A549 (cell line): ENCODE data around the gene ARMH3. TPM values are rescaled to one million over a fixed set of nuclear protein-coding genes. Genes with fewer than 3 reads are reported as not detected.

Experiments
- ATAC-seq, 2 experiments: fragments of 200-7000 bp in 1 of 2; fragments of >200 bp in 1 of 2; cut with Nextera tagmentation in 1 of 2; cut with Tn5 transposase in 1 of 2; 3 replicates each; pipeline versions ENCODE4 v1.8.0 to v1.9.1; 2018 to 2020; ENCODE audit warnings: mild to moderate bottlenecking in 1 of 2, moderate library complexity in 1 of 2
- CTCF ChIA-PET: fragments of 300-600 bp; sonication (Branson Sonifier 250); formaldehyde crosslinking; extraction: SDS; loops from one replicate; lab custom pipeline; 2021; ENCODE audit warnings: antibody characterized with exemption, inconsistent platforms; lab: Yijun Ruan, JAX
- POLR2A ChIA-PET: fragments of 350-600 bp; formaldehyde crosslinking; extraction: SDS; loops from one replicate; lab custom pipeline; 2021; ENCODE audit warnings: antibody characterized with exemption, inconsistent platforms; lab: Yijun Ruan, JAX
- DNase-seq, 2 experiments: peaks; one replicate each; pipeline versions ENCODE4 v3.0.0 to v3.0.0-alpha.2; 2011 to 2016; ENCODE audit warnings: low read depth in 1 of 2, low spot score in 1 of 2
- FAIRE-seq: peaks from 2 replicates; lab custom pipeline; 2011; peaks lifted over from hg19 to GRCh38; lab: Jason Lieb, UNC
- H3K27ac ChIP-seq, 2 experiments: fragments of >200 bp; sonication (Bioruptor Twin); formaldehyde crosslinking; 3 replicates each; pipeline ENCODE4 v1.5.1; 2016 to 2017
- H3K4me1 ChIP-seq: fragments of >200 bp; sonication (Bioruptor Twin); formaldehyde crosslinking; 3 replicates; pipeline ENCODE4 v1.6.1; 2016
- H3K4me2 ChIP-seq: fragments of >200 bp; sonication (Bioruptor Twin); formaldehyde crosslinking; 3 replicates; pipeline ENCODE4 v1.6.1; 2016
- H3K4me3 ChIP-seq: fragments of >200 bp; sonication (Bioruptor Twin); formaldehyde crosslinking; 3 replicates; pipeline ENCODE4 v1.5.1; 2016
- H3K9me3 ChIP-seq: fragments of >200 bp; sonication (Bioruptor Twin); formaldehyde crosslinking; 3 replicates; pipeline ENCODE4 v1.6.1; 2016
- HOXA7 ChIP-seq: fragments of 250-450 bp; sonication (Bioruptor Pico); IDR thresholded peaks from 2 replicates; pipeline ENCODE4 v1.5.0; 2020; ENCODE audit warnings: mild to moderate bottlenecking, moderate library complexity
- HOXB13 ChIP-seq: fragments of 250-450 bp; sonication (Bioruptor Pico); IDR thresholded peaks from 2 replicates; pipeline ENCODE4 v1.5.0; 2020; ENCODE audit warnings: low read depth, mild to moderate bottlenecking, moderate library complexity
- JUN ChIP-seq, 2 experiments: fragments of >200 bp; sonication (Bioruptor Twin); formaldehyde crosslinking; IDR thresholded peaks; 2 replicates in 1 of 2; 3 replicates in 1 of 2; pipeline ENCODE4 v1.6.1; 2016 to 2017
- MAX ChIP-seq: IDR thresholded peaks from 2 replicates; pipeline ENCODE4 v1.6.1; 2012
- NPAS2 ChIP-seq: fragments of 250-450 bp; sonication (Bioruptor Pico); IDR thresholded peaks from 2 replicates; pipeline ENCODE4 v1.8.0; 2022; ENCODE audit warnings: mild to moderate bottlenecking, moderate library complexity, borderline replicate concordance
- REST ChIP-seq: fragments of 200-600 bp; sonication (generic); IDR thresholded peaks from 2 replicates; pipeline ENCODE4 v1.6.1; 2016; ENCODE audit warnings: antibody characterized with exemption, mild to moderate bottlenecking, moderate library complexity
- TFCP2L1 ChIP-seq: fragments of 250-450 bp; sonication (Bioruptor Pico); IDR thresholded peaks from 2 replicates; pipeline ENCODE4 v1.5.0; 2021; ENCODE audit warnings: mild to moderate bottlenecking
- ZFP36 ChIP-seq: fragments of 450-650 bp; IDR thresholded peaks from 2 replicates; pipeline ENCODE4 v1.6.1; 2014; ENCODE audit warnings: borderline replicate concordance; ENCODE audit not compliant: partially characterized antibody
- WGBS: methylation state at CpG from one replicate; pipeline ENCODE4 v1.1.6; 2017; ENCODE audit errors: missing lambda C conversion rate; 5-methylcytosine and 5-hydroxymethylcytosine counted together
- polyA plus RNA-seq, 4 experiments: library from polyadenylated mRNA; depleted of rRNA in 3 of 4; stranded (reverse); fragments of >200 nt; fragmentation: RNase III in 1 of 4; extraction: RNeasy Plus Mini Kit Qiagen cat#74134 plus additional on column Dnase treatment in 1 of 4; gene quantifications; 2 replicates in 3 of 4; 3 replicates in 1 of 4; pipeline ENCODE4 v1.2.3, GENCODE V29; 2011 to 2017

The ARMH3 gene
- polyA plus RNA-seq, 2 of the 4 experiments (the other 2 are of a cell fraction) = 12.7 to 17.3 TPM

DNA sequence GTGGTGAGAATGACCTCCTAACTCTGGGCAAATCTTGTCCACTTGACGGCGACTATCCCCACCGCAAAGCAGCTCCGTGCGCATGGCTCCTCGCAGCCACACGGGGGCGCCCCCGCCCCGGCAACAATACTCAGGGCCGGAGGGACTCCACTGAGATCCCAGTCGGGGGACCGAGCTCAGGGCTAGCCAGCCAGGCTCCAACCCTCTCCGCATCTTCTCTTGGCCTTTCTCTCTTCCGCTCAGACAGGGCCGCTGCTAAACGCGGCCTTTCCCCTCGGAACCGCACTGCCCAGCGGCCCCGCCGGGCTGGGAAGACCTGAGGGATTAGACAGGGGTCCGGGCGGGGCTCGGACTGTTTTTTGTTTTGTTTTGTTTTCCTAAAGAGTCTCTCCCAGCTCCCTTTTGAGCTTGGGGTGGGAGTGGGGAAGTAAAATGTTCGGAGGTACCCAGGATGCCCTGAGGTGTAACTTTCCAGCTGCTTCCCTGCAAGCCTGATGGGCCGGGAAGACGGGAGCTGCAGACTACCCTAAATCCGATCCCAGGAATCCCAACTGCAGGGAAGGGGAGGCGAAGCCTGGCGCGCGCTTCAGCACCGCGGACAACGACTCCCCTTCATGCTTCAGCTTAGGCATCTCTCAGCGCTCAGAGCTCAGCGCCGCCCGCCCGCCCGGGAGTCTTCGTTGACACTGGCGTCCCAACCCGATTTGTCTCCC lies 215.1 kb downstream of the ARMH3 start (continued):
- TF ChIP-seq REST = peak; percentile 62; the same call in 1 of the 2 replicates

GRCh38 chr10:101840102-101840684 lies 215.8 kb downstream of the ARMH3 start:
- H3K27ac ChIP-seq = peak overlapping the region; percentile 29 to 77; a peak in 4 of 6 replicates
- no peak for DNase-seq
- WGBS = 29% methylated on average over 14 of the region's 19 CpGs
- peak overlapping the region; percentile 71 for H3K4me2 ChIP-seq
- H3K9me3 ChIP-seq = no peaks in the 10 kb centered on the region
- FAIRE-seq = no peak
- POLR2A ChIA-PET = interaction anchor here (1.0 to 1.4 kb wide), 4 partner anchors 22 to 274 kb away, joined by 3 to 8 read pairs (median 5); partner anchors contain the start of gene OGA
- CTCF ChIA-PET = interaction anchor here (0.6 to 15.4 kb wide), 58 partner anchors 6 to 651 kb away, joined by 3 to 379 read pairs (median 5); partner anchors contain the start of genes NPM3 and OGA
- peaks cover 20% of the 10 kb centered on the region for H3K4me1 ChIP-seq
- ATAC-seq = no peak; a peak in 1 of 6 replicates
- TF ChIP-seq MAX = no peak
- no peak for TF ChIP-seq ZFP36
- peak overlapping the region; percentile 38 for H3K4me3 ChIP-seq

DNA sequence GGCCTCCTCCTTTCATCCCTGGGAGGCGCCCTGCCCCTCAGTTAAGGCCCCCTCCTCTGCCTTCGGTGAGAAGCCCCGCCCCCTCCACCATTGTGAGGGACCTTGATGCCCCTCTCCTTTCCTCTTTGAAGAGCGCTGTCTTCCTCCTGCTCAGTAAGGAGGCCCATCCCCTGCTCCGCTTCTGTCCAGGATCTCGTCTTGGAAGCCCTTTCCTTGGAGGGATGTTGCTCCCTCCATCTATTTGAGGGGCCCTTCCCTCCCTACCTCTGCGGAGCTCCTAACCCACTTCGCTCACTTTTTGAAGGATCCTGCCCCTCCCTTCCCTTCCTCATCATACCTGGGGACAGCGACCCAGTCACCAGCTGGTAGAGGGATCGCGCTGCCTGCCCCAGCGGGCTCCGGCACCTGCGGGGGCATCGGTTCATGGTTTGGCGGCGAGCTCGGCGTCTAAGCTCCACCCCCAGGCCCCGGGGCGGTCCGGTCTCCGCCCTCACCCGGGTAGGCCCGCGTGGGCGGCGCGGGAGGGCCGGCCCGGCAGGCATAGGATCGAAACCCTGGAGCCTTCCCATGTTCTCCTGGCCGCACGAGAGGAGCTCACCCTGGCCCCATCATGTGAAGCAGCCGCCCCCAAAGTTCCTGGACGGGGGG lies 216.4 kb downstream of the ARMH3 start:
- DNase-seq = no peak
- ChIA-PET CTCF (interaction anchor here (0.6 to 15.4 kb wide), 23 partner anchors 11 to 483 kb away, joined by 3 to 379 read pairs (median 11); partner anchors contain the start of genes NPM3 and OGA), POLR2A (interaction anchor here (1.2 kb wide), 1 partner anchor 275 kb away, joined by 3 read pairs; no protein-coding TSS in a partner anchor)
- Histone ChIP-seq H3K27ac (peak overlapping the region; percentile 29 to 77; a peak in 4 of 6 replicates), H3K4me2 (peak overlapping the region; percentile 71), H3K9me3 (no peaks in the 10 kb centered on the region), H3K4me3 (peak overlapping the region; percentile 38), H3K4me1 (peaks cover 20% of the 10 kb centered on the region)
- ATAC-seq = peak in 1 of 2 experiments; percentile 38; a peak in 3 of 6 replicates
- WGBS = 80% methylated on average over 18 of the region's 36 CpGs
- no peak for FAIRE-seq
- TF ChIP-seq REST (no peak), HOXA7 (no peak), NPAS2 (CRISPR knock-in tag) (no peak), HOXB13 (CRISPR knock-in tag) (no peak), JUN (IDR thresholded peaks at IDR 0.05) (no peak), TFCP2L1 (CRISPR knock-in tag) (no peak)
